ENCODE data around the gene PYGB.

GRCh38 chr20:25246182-25246999 lies 1.5 kb upstream of the PYGB start:
- TF ChIP-seq CTCF (IDR thresholded peaks at IDR 0.05; ENCODE audit: low read depth, low read length) (no peak), POLR2A (IDR thresholded peaks at IDR 0.05; ENCODE audit: extremely low read depth, insufficient read length) (no peak), MAX (IDR thresholded peaks at IDR 0.05; ENCODE audit: low read depth, low read length) (no peak)
